Testis (tissue), 2 donors: ENCODE data around the gene LDLRAD4.

Experiments
- POLR2A ChIP-seq: fragments of 450-650 bp; IDR thresholded peaks from one replicate; pipeline ENCODE4 v1.6.1; 2017; ENCODE audit warnings: antibody characterized with exemption, mild to moderate bottlenecking, moderate library complexity
- TF ChIP-seq, protein P1 (sequence below), 3 experiments: fragments of 450-650 bp in 2 of 3; fragments of 200-600 bp in 1 of 3; sonication (generic) in 1 of 3; IDR thresholded peaks; one replicate each; pipeline ENCODE4 v1.5.1; 2016 to 2019; ENCODE audit warnings: antibody characterized with exemption in 3 of 3, mild to moderate bottlenecking in 2 of 3, moderate library complexity in 1 of 3

- TF ChIP-seq POLR2A = no peak
- TF ChIP-seq, protein P1, sequence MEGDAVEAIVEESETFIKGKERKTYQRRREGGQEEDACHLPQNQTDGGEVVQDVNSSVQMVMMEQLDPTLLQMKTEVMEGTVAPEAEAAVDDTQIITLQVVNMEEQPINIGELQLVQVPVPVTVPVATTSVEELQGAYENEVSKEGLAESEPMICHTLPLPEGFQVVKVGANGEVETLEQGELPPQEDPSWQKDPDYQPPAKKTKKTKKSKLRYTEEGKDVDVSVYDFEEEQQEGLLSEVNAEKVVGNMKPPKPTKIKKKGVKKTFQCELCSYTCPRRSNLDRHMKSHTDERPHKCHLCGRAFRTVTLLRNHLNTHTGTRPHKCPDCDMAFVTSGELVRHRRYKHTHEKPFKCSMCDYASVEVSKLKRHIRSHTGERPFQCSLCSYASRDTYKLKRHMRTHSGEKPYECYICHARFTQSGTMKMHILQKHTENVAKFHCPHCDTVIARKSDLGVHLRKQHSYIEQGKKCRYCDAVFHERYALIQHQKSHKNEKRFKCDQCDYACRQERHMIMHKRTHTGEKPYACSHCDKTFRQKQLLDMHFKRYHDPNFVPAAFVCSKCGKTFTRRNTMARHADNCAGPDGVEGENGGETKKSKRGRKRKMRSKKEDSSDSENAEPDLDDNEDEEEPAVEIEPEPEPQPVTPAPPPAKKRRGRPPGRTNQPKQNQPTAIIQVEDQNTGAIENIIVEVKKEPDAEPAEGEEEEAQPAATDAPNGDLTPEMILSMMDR (IDR thresholded peaks at IDR 0.05) = no peak
Observed at GRCh38 chr18:13454363-13455150, 236.0 kb downstream of the LDLRAD4 start.
